Naive thymus-derived CD4-positive, alpha-beta T cell (primary cell): ENCODE measurements around the gene DHRS3. TPM values are rescaled to one million over a fixed set of nuclear protein-coding genes. Genes with fewer than 3 reads are reported as not detected.

Source experiments
- ATAC-seq: fragments of 150-1000 bp; cut with Tn5 transposase; 2 replicates; pipeline ENCODE4 v1.10.0; 2021; ENCODE audit warnings: mild to moderate bottlenecking, moderate library complexity
- CTCF ChIA-PET: fragments of 350-600 bp; sonication (Branson Sonifier 250); formaldehyde crosslinking; loops from one replicate; lab custom pipeline; 2021; ENCODE audit warnings: antibody characterized with exemption; lab: Charles Lee
- POLR2A ChIA-PET: fragments of 350-600 bp; sonication (Branson Sonifier 250); formaldehyde crosslinking; loops from one replicate; lab custom pipeline; 2021; ENCODE audit warnings: antibody characterized with exemption, inconsistent platforms; lab: Charles Lee
- DNase-seq, 9 donors: peaks; one replicate each; pipeline versions ENCODE4 v3.0.0 to v3.0.0-alpha.2; 2020 to 2022; ENCODE audit warnings: mixed read lengths in 1 of 9
- H3K27ac ChIP-seq: one replicate; pipeline ENCODE4 v1.7.0; 2013; ENCODE audit warnings: mild to moderate bottlenecking, low read depth, low read length, moderate library complexity
- H3K27me3 ChIP-seq, 2 donors: one replicate each; pipeline ENCODE4 v1.7.0; 2013; ENCODE audit warnings: low read length in 2 of 2, mild to moderate bottlenecking in 2 of 2, moderate library complexity in 2 of 2; ENCODE audit not compliant: control insufficient read depth in 2 of 2, insufficient read depth in 2 of 2
- H3K36me3 ChIP-seq, 3 experiments: 1 replicate in 2 of 3; 2 replicates in 1 of 3; pipeline ENCODE4 v1.7.0; 2013; ENCODE audit warnings: low read length in 3 of 3, mild to moderate bottlenecking in 3 of 3, moderate library complexity in 1 of 3; ENCODE audit not compliant: insufficient read depth in 3 of 3, control insufficient read depth in 2 of 3
- H3K4me1 ChIP-seq, 2 donors: one replicate each; pipeline ENCODE4 v1.7.0; 2013; ENCODE audit warnings: low read length in 2 of 2, mild to moderate bottlenecking in 2 of 2, moderate library complexity in 1 of 2; ENCODE audit not compliant: control insufficient read depth in 2 of 2, insufficient read depth in 2 of 2
- H3K4me3 ChIP-seq: 2 replicates; pipeline ENCODE4 v1.7.0; 2013; ENCODE audit warnings: mild to moderate bottlenecking, low read length
- H3K9me3 ChIP-seq, 3 experiments: 1 replicate in 2 of 3; 2 replicates in 1 of 3; pipeline ENCODE4 v1.7.0; 2013; ENCODE audit warnings: low read length in 3 of 3; ENCODE audit not compliant: control insufficient read depth in 2 of 3
- H3K27ac Mint-ChIP-seq, 9 donors: one replicate each; pipeline ENCODE4 v1.8.0; 2020 to 2022; ENCODE audit warnings: mixed read lengths in 9 of 9, mild to moderate bottlenecking in 8 of 9, moderate library complexity in 5 of 9, inconsistent platforms in 2 of 9
- H3K27me3 Mint-ChIP-seq, 5 donors: one replicate each; pipeline ENCODE4 v1.8.0; 2021 to 2022; ENCODE audit warnings: mixed read lengths in 5 of 5, mild to moderate bottlenecking in 1 of 5
- H3K36me3 Mint-ChIP-seq, 5 donors: one replicate each; pipeline ENCODE4 v1.8.0; 2020 to 2022; ENCODE audit warnings: mixed read lengths in 5 of 5, mild to moderate bottlenecking in 3 of 5, inconsistent platforms in 1 of 5
- H3K4me1 Mint-ChIP-seq, 7 donors: one replicate each; pipeline ENCODE4 v1.8.0; 2020 to 2022; ENCODE audit warnings: mixed read lengths in 7 of 7, mild to moderate bottlenecking in 3 of 7, inconsistent platforms in 1 of 7
- H3K4me3 Mint-ChIP-seq, 10 donors: one replicate each; pipeline ENCODE4 v1.8.0; 2020 to 2022; ENCODE audit warnings: mild to moderate bottlenecking in 10 of 10, mixed read lengths in 10 of 10, moderate library complexity in 6 of 10, inconsistent platforms in 2 of 10
- H3K9me3 Mint-ChIP-seq, 11 donors: one replicate each; pipeline ENCODE4 v1.8.0; 2020 to 2022; ENCODE audit warnings: mixed read lengths in 11 of 11, mild to moderate bottlenecking in 4 of 11, inconsistent platforms in 1 of 11, moderate library complexity in 1 of 11
- intact Hi-C, 2 donors: fragments of 100-400 bp; cut with micrococcal nuclease; formaldehyde crosslinking; loops; one replicate each; pipeline ENCODE4 v1.15.1; 2023
- polyA plus RNA-seq, 2 donors: library from polyadenylated mRNA; unstranded; fragments of 300-500 nt; fragmentation: Illumina TruSeq; gene quantifications; one replicate each; pipeline ENCODE4 v1.2.3, GENCODE V29; 2021
- total RNA-seq, 6 experiments: library from RNA in 5 of 6; stranded (reverse) in 5 of 6; gene quantifications; 1 replicate in 5 of 6; 2 replicates in 1 of 6; pipeline ENCODE4 v1.2.3 and lab custom pipeline; 2021 to 2026

The DHRS3 gene
- total and polyA plus RNA-seq, 7 experiments from 2014 or later = 39.9 to 115 (median 68.9) TPM

DNA sequence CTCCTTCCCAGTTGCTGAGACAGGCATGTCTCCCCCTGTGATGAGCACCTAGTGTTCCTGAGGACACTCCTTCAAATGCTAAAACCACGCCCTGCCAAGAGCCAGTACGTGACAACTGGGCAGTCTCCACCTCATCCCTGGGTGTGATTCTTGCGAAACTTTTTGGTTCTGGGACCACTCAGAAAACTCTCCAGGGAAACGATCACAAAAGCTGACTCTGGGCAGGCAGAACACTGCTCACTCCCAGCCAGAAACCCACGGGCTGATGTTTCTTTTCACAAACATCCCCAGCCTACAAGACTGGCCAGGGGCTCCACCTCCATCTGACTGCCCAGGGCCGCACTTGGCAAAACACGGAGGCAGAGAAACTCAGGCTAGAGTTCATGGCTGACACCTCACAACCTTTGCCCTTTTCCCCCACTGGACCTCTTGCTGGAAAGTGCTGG lies 24.4 kb downstream of the DHRS3 start:
- Histone ChIP-seq H3K27me3 (no peaks in the 10 kb centered on the region), H3K36me3 (peaks cover 0 to 17% (median 0%) of the 10 kb centered on the region in 3 experiments), H3K27ac (no peak overlapping the region), H3K9me3 (no peaks in the 10 kb centered on the region), H3K4me3 (no peak overlapping the region), H3K4me1 (peaks cover 0 to 23% of the 10 kb centered on the region in 2 donors)
- no peaks in the 10 kb centered on the region for H3K9me3 Mint-ChIP-seq
- H3K4me1 Mint-ChIP-seq = peaks cover 30 to 61% (median 48%) of the 10 kb centered on the region in 7 donors
- peaks cover 0 to 18% (median 0%) of the 10 kb centered on the region in 5 donors for H3K36me3 Mint-ChIP-seq
- POLR2A ChIA-PET = interaction anchor here (1.2 to 2.0 kb wide), 2 partner anchors 10 to 22 kb away, joined by 3 to 5 read pairs; no protein-coding TSS in a partner anchor
- CTCF ChIA-PET = no interaction called here
- H3K27ac Mint-ChIP-seq = peak overlapping the region in 6 of 9 donors; percentile 9 to 90 (median 62)
- H3K27me3 Mint-ChIP-seq = peaks cover 0 to 11% (median 0%) of the 10 kb centered on the region in 5 donors
- intact Hi-C loops = no loop called here
- peak overlapping the region in 6 of 10 donors; percentile 14 to 91 (median 82) for H3K4me3 Mint-ChIP-seq
- DNase-seq (no peak), ATAC-seq (no peak)

DNA sequence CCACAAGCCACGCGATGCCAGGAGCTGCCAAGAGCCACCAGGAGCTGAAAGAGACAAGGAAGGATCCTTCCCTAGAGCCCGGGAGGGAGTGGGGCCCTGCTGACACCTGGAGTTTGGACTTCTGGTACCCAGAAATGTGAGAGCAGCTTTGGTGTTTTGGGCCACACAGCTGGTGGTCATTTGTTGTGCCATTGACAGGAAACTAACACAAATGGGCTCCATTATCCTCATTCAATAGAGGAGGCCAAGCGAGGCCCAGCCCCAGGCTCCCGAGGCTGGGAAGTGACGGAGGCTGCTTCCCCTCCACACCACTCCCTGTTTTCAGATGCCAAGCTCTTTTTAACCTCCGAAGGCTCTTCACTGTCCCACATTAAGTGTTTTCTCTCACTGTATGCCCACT lies 25.5 kb downstream of the DHRS3 start:
- no peak overlapping the region for H3K4me3 ChIP-seq

DNA sequence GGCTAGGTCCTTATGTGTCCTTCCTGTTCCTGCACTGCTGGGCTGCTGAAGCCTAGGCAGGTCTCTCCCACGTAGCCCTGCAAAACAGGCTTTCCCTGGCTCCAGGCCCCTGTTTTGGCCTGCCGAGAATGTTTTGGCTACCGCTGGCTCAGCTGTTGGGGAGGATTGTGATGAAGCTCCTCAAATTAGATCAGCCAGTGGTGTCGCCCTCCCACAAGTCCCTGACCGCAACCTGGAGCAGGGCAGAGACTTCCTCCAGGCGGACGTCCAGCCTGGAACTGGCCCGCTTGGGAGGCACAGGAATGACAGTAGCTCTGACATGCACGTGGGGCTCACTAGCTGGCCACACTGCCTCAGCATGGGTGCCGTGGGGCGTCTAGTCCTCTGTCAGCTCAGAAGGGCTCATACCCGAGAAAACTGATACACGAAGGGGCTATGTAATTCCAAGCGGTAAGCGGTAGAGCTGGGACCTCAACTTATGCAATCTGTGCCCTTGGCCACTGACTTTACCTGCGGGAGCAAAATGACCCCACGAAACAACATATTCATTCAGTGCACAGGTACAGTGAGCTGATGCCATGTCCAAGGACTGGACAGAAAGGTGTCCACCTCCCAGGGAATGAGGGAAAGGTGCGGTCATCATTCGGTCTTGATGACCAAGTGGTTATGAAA lies 26.6 kb downstream of the DHRS3 start:
- DNase-seq (no peak), ATAC-seq (no peak)
- Mint-ChIP-seq H3K9me3 (peaks cover 0 to 1% (median 0%) of the 10 kb centered on the region in 11 donors), H3K4me3 (no peak overlapping the region), H3K36me3 (peaks cover 0 to 19% (median 0%) of the 10 kb centered on the region in 5 donors), H3K27ac (peak overlapping the region in 1 of 9 donors; percentile 45), H3K27me3 (peaks cover 0 to 11% (median 0%) of the 10 kb centered on the region in 5 donors), H3K4me1 (peaks cover 19 to 57% (median 46%) of the 10 kb centered on the region in 7 donors)
- intact Hi-C loops = no loop called here
- Histone ChIP-seq H3K9me3 (no peaks in the 10 kb centered on the region), H3K36me3 (peaks cover 0 to 26% (median 0%) of the 10 kb centered on the region in 3 experiments), H3K4me1 (peaks cover 0 to 11% of the 10 kb centered on the region in 2 donors), H3K27me3 (no peaks in the 10 kb centered on the region), H3K4me3 (no peak overlapping the region), H3K27ac (no peak overlapping the region)
- POLR2A ChIA-PET = no interaction called here
- CTCF ChIA-PET = no interaction called here

More for the DNA sequence above, 25.5 kb downstream of the DHRS3 start:
- peak overlapping the region in 2 of 10 donors; percentile 16 to 37 for H3K4me3 Mint-ChIP-seq
- H3K4me1 Mint-ChIP-seq = peaks cover 26 to 61% (median 45%) of the 10 kb centered on the region in 7 donors
- DNase-seq (no peak), ATAC-seq (no peak)
- H3K27me3 ChIP-seq = no peaks in the 10 kb centered on the region
- H3K9me3 ChIP-seq = no peaks in the 10 kb centered on the region
- peaks cover 0 to 26% (median 0%) of the 10 kb centered on the region in 3 experiments for H3K36me3 ChIP-seq
- ChIA-PET POLR2A (no interaction called here), CTCF (no interaction called here)
- intact Hi-C loops = no loop called here
- peaks cover 0 to 19% (median 0%) of the 10 kb centered on the region in 5 donors for H3K36me3 Mint-ChIP-seq
- H3K9me3 Mint-ChIP-seq = peaks cover 0 to 1% (median 0%) of the 10 kb centered on the region in 11 donors
- H3K4me1 ChIP-seq = peaks cover 0 to 15% of the 10 kb centered on the region in 2 donors
- H3K27ac ChIP-seq = no peak overlapping the region
- H3K27ac Mint-ChIP-seq = peak overlapping the region in 4 of 9 donors; percentile 29 to 84 (median 48)
- H3K27me3 Mint-ChIP-seq = peaks cover 0 to 11% (median 0%) of the 10 kb centered on the region in 5 donors

DNA sequence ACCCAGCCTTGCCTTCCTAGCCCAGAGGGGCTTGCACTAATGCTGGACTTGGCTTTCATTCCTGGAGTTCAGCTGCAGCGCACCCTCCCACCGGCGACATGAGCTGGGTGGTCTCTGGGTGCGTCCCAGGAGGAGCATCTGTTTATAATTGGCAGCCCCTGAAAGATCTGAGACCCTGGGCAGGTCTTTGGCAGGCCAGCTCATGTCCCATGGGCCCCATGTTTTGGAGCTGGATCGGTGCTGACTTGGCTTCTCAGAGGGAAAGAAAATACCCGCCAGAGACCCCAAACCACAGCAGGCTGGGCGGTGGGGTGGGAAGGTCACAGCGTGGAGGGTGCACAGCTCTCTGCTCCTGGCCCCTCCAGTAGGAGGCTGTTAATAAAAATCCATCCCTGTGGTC lies 29.3 kb downstream of the DHRS3 start:
- ChIA-PET POLR2A (no interaction called here), CTCF (no interaction called here)
- no peak for ATAC-seq
- H3K36me3 Mint-ChIP-seq = peaks cover 0 to 19% (median 0%) of the 10 kb centered on the region in 5 donors
- no peak overlapping the region for H3K4me3 Mint-ChIP-seq
- peaks cover 6 to 46% (median 34%) of the 10 kb centered on the region in 7 donors for H3K4me1 Mint-ChIP-seq
- Histone ChIP-seq H3K4me3 (no peak overlapping the region), H3K4me1 (no peaks in the 10 kb centered on the region), H3K27me3 (no peaks in the 10 kb centered on the region), H3K36me3 (peaks cover 0 to 42% (median 3%) of the 10 kb centered on the region in 3 experiments), H3K9me3 (no peaks in the 10 kb centered on the region), H3K27ac (no peak overlapping the region)
- peaks cover 0 to 1% (median 0%) of the 10 kb centered on the region in 11 donors for H3K9me3 Mint-ChIP-seq
- H3K27me3 Mint-ChIP-seq = no peaks in the 10 kb centered on the region
- DNase-seq = no peak
- intact Hi-C loops = no loop called here
- H3K27ac Mint-ChIP-seq = peak overlapping the region in 3 of 9 donors; percentile 19 to 75 (median 28)

DNA sequence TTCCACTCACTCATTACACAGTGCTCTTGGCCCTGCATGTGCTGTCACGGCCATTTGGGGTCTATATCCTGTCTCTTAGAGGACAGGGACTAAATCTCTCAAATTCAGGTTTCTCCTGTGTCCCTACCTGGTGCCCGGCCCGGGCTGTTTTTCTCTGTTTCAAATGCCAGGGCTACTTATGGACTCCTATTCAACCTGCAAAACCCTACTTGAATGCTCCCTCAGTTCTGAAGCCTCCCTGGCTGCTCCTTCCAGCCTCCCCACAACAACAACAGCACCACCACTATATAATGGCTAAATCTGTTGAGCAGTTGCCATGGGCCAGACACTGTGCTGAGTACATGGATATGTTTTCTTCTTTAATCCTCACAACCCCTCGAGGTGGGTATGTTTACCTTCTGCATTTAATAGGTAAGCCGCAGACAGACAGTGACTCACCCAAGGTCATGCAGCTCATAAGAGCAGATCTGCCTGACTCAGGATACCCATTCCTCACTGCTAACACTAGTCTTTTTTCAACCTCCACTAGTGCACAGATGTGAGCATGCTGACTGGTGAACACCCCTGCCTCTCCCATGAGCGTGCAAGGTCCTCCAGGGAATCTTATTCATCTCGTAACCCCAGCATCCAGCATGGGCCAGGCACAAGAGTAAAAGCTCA lies 29.9 kb downstream of the DHRS3 start:
- no peak overlapping the region for H3K4me3 ChIP-seq
- H3K4me1 Mint-ChIP-seq = peaks cover 5 to 44% (median 30%) of the 10 kb centered on the region in 7 donors
- H3K36me3 Mint-ChIP-seq = peaks cover 0 to 19% (median 0%) of the 10 kb centered on the region in 5 donors
- H3K27ac ChIP-seq = no peak overlapping the region
- ATAC-seq (no peak), DNase-seq (no peak)
- peaks cover 0 to 3% (median 0%) of the 10 kb centered on the region in 11 donors for H3K9me3 Mint-ChIP-seq
- no peak overlapping the region for H3K4me3 Mint-ChIP-seq
- peak overlapping the region in 8 of 9 donors; percentile 19 to 75 (median 62) for H3K27ac Mint-ChIP-seq
- no peaks in the 10 kb centered on the region for H3K4me1 ChIP-seq
- POLR2A ChIA-PET = no interaction called here
- H3K27me3 ChIP-seq = no peaks in the 10 kb centered on the region
- peaks cover 0 to 47% (median 3%) of the 10 kb centered on the region in 3 experiments for H3K36me3 ChIP-seq
- intact Hi-C loops = no loop called here
- H3K9me3 ChIP-seq = no peaks in the 10 kb centered on the region
- CTCF ChIA-PET = no interaction called here
- no peaks in the 10 kb centered on the region for H3K27me3 Mint-ChIP-seq

DNA sequence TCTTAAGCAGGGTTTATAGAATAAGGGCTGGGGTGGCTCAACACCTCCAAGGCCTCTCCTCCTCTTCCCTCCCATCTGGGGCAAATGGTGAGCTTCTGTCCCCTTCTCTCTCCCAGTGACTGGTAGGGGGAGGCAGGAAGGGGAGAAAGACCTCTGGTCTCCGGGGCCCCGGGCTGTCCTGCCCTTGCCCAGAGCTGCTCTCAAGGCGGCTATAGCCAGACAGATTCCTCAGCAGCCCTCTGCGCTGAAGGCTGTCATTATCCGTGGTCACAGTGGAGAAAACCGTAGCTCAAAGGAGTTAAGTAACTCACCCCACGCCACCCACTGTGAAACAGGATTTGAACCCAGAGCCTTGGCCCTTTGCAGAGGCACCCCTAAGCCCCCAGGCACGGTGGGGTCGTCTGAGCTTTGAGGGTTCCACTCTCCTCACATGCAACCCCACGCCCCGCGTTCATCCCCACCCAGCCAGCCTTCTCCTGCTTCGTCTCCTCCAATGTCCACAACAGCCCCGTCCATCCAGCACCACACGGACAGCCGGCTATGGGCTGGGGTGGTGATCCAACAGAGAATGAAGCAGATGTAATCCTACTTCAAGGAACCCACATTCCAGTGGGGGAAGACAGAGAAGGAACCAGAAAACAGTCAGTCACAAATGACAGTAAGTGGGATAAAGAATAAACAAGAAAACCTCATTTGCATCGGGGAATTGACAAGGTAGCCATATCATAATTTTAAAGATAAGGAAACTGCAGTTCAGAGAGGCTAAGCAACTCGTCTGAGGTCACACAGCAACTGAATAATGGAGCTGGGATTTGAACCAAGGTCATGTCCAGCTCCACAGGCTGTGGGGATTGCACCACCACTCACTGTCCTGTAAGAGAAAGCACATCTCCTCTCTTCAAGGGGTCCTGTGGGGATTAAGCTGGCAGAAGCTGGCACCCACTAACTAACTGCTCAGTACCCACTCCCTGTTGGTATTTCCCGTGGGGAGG lies 31.8 kb downstream of the DHRS3 start:
- H3K27me3 Mint-ChIP-seq = no peaks in the 10 kb centered on the region

More for the DNA sequence above, 31.8 kb downstream of the DHRS3 start:
- no peaks in the 10 kb centered on the region for H3K9me3 ChIP-seq
- Mint-ChIP-seq H3K36me3 (peaks cover 0 to 28% (median 0%) of the 10 kb centered on the region in 5 donors), H3K4me1 (peaks cover 0 to 39% (median 24%) of the 10 kb centered on the region in 7 donors), H3K27ac (peak overlapping the region in 5 of 9 donors; percentile 21 to 65 (median 38)), H3K9me3 (peaks cover 0 to 6% (median 0%) of the 10 kb centered on the region in 11 donors), H3K4me3 (no peak overlapping the region)
- ChIA-PET CTCF (no interaction called here), POLR2A (interaction anchor here (0.8 kb wide), 1 partner anchor 18 kb away, joined by 4 read pairs; no protein-coding TSS in a partner anchor)
- H3K4me1 ChIP-seq = no peaks in the 10 kb centered on the region
- no peak for ATAC-seq
- intact Hi-C loops = no loop called here
- H3K27me3 ChIP-seq = no peaks in the 10 kb centered on the region
- no peak for DNase-seq
- H3K4me3 ChIP-seq = no peak overlapping the region
- no peak overlapping the region for H3K27ac ChIP-seq
- peaks cover 0 to 55% (median 3%) of the 10 kb centered on the region in 3 experiments for H3K36me3 ChIP-seq
